VCaP (cell line): ENCODE measurements around the gene FAF1.
A peak's percentile ranks its signal among the peaks of the same experiment; 100 is the strongest.
"Not testable (repeated sequence)": the region's sequence is repeated elsewhere in the genome, so short reads cannot be mapped to it uniquely, and the experiment has no call there.

Source experiments
- H3K27ac ChIP-seq: fragments of 450-650 bp; 2 replicates; pipeline ENCODE4 v1.5.1; 2017
- CTCF ChIP-seq: fragments of 450-650 bp; conservative IDR thresholded peaks from 2 replicates; pipeline ENCODE4 v1.5.1; 2017; ENCODE audit warnings: mild to moderate bottlenecking, moderate library complexity

The FAF1 gene

GRCh38 chr1:50968158-50968820 lies 8.2 kb upstream of the FAF1 start:
- H3K27ac ChIP-seq, result peak overlapping the region; percentile 86
- TF ChIP-seq CTCF, result peak; percentile 63

- TF ChIP-seq CTCF, result no peak
- peak overlapping the region; percentile 86 for H3K27ac ChIP-seq
Observed at GRCh38 chr1:50967416-50968157, 7.5 kb upstream of the FAF1 start.

DNA sequence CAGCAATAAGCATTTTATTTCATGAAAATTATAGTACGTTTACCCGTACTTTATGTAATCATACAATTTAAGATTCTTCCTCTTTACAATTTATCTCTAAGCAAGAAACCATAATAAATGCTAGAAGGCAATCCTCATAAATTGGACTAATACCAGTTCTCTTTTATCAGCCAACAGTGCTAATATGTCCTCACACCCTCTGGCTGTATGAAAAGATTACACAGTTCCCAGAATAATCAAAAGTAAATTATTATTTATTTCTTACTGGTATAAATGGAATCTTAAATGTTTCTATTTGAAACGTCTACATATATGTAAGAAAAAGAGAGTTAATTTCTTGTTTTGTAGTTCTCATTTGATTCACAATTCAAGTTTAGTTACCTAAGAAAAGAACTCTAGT lies 6.9 kb upstream of the FAF1 start:
- TF ChIP-seq CTCF, result no peak
- peak overlapping the region; percentile 86 for H3K27ac ChIP-seq

GRCh38 chr1:50964863-50965262 lies 4.8 kb upstream of the FAF1 start:
- no peak for TF ChIP-seq CTCF
- no peak overlapping the region for H3K27ac ChIP-seq

- no peak for TF ChIP-seq CTCF
- H3K27ac ChIP-seq, result peak overlapping the region; percentile 96
Observed at GRCh38 chr1:50959303-50959912, 659 bp downstream of the FAF1 start.

DNA sequence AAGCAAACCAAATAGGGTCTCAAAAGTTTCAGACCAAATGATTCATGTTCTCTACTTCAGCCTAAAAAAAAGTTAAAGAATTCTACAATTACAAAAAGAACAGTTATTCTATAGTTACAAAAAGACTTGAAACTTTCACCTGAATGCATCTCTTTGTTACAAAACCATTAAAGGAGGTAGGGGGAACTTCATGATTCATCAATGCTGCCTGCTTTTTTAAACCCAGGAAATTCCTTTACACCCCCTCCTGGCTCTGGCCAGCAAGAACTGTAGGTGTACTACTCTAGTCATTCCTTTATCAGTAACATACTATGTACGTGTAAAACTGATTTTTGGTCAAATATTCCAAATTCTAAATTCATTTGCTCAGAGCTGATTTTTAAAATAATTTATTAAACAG lies 5.0 kb downstream of the FAF1 start:
- H3K27ac ChIP-seq, result no peak overlapping the region
- TF ChIP-seq CTCF, result no peak

- H3K27ac ChIP-seq, result not testable (repeated sequence)
Observed at GRCh38 chr1:50952566-50952965, 7.5 kb downstream of the FAF1 start.

- no peak for TF ChIP-seq CTCF
- H3K27ac ChIP-seq, result peak overlapping the region; percentile 77
Observed at GRCh38 chr1:50950396-50950795, 9.7 kb downstream of the FAF1 start.
